Tibial nerve (tissue), 4 donors: ENCODE measurements around the gene TRA2A. TPM values are rescaled to one million over a fixed set of nuclear protein-coding genes. Genes with fewer than 3 reads are reported as not detected.

Experiments used
- DNase-seq, 2 donors: peaks; one replicate each; pipeline ENCODE4 v3.0.0-alpha.2; 2019; ENCODE audit warnings: low spot score in 2 of 2
- H3K27ac ChIP-seq, 4 donors: fragments of 200-600 bp; sonication (generic) in 3 of 4; one replicate each; pipeline ENCODE4 v1.5.1; 2017 to 2019; ENCODE audit warnings: mild to moderate bottlenecking in 1 of 4
- H3K27me3 ChIP-seq, 2 donors: fragments of 200-600 bp; sonication (generic) in 1 of 2; one replicate each; pipeline versions ENCODE4 v1.5.1 to v1.6.0; 2017 to 2019
- H3K36me3 ChIP-seq, 3 donors: fragments of 200-600 bp; sonication (generic); one replicate each; pipeline ENCODE4 v1.5.1; 2018 to 2019
- H3K4me1 ChIP-seq, 4 donors: fragments of 200-600 bp; sonication (generic) in 3 of 4; one replicate each; pipeline ENCODE4 v1.5.1; 2017 to 2019
- H3K4me3 ChIP-seq, 4 donors: fragments of 200-600 bp; sonication (generic) in 3 of 4; one replicate each; pipeline ENCODE4 v1.5.1; 2017 to 2019; ENCODE audit warnings: mild to moderate bottlenecking in 1 of 4, moderate library complexity in 1 of 4
- H3K9me3 ChIP-seq, 4 donors: fragments of 200-600 bp; sonication (generic) in 3 of 4; one replicate each; pipeline ENCODE4 v1.5.1; 2017 to 2019
- EP300 ChIP-seq, 2 donors: sonication (generic); formaldehyde crosslinking; IDR thresholded peaks; one replicate each; pipeline ENCODE4 v1.6.1; 2017; ENCODE audit warnings: antibody characterized with exemption in 2 of 2, mild to moderate bottlenecking in 1 of 2
- POLR2A ChIP-seq, 2 donors: fragments of 450-650 bp; IDR thresholded peaks; one replicate each; pipeline ENCODE4 v1.6.1; 2017; ENCODE audit warnings: antibody characterized with exemption in 2 of 2, mild to moderate bottlenecking in 2 of 2, moderate library complexity in 2 of 2
- WGBS, 2 donors: methylation state at CpG; one replicate each; pipeline ENCODE4 v1.1.5; 2018; 5-methylcytosine and 5-hydroxymethylcytosine counted together
- total RNA-seq, 4 donors: library from RNA; depleted of rRNA; stranded (reverse); fragments of >200 nt; gene quantifications; one replicate each; pipeline ENCODE4 v1.1.0, GENCODE V29; 2016
- TF ChIP-seq, protein P1 (sequence below), 5 experiments: fragments of 200-600 bp in 3 of 5; fragments of 450-650 bp in 2 of 5; sonication (generic) in 3 of 5; IDR thresholded peaks; one replicate each; pipeline ENCODE4 v1.5.1; 2016 to 2019; ENCODE audit warnings: antibody characterized with exemption in 5 of 5, mild to moderate bottlenecking in 3 of 5, moderate library complexity in 2 of 5

The TRA2A gene
- total RNA-seq, 4 donors from 2014 or later: 39.4 to 74.9 (median 43.5) TPM

DNA sequence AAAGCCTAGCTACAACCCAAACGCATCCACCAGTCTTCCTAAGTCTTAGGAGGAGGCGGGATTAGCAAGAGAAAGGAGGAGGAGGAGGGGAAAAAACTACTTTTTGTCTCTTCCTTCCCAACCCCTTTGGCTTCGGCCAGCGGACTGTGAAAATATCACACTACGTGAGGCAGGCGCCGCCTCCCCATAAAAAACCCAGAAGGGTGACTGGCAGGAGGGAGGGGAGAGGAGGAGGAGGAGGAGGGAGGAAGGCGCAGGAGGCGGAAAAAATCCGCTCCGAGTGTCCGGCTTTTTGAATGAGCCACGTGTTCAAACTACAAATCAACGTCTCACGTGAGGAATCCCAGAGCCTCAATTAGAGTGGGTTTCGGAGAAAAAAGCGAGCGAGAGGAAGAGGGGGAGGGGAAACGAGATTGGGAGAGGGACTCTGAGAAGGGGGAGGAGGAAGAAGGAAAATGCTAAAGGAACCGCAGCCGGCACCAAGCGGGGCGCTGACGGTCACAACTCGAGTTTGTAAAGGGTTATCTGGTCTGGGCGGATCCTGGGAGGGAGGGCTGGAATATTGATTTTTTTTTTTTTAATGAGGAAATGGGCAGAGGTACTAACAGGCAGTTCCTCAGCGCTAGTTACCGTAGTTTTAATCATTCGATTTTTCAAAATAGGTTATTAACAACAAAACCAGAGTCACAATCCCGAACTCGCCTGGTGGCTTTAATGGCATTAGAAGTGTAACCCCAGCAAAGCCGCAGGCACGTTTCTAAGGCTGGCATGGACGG is 61.3 kb downstream of the TRA2A start, which contains the start of gene IGF2BP3:
Gene IGF2BP3 (minus strand): TSS at position 162 of the 776 bp plus-strand sequence. CDS start 381 bp downstream, outside the sequence.
- no peaks in the 10 kb centered on the region for H3K36me3 ChIP-seq
- H3K27ac ChIP-seq: peak within 1 kb of the TSS in 1 of 4 donors; percentile 46
- peaks cover 0 to 63% (median 42%) of the 10 kb centered on the region in 4 donors for H3K4me1 ChIP-seq
- H3K27me3 ChIP-seq: peaks cover 24 to 99% of the 10 kb centered on the region in 2 donors
- DNase-seq: no peak
- WGBS, 2 donors: 1 to 2% methylated on average over 34 of the region's 34 CpGs
- no peaks in the 10 kb centered on the region for H3K9me3 ChIP-seq
- peak within 1 kb of the TSS; percentile 22 to 55 (median 35) for H3K4me3 ChIP-seq
- TF ChIP-seq, protein P1, sequence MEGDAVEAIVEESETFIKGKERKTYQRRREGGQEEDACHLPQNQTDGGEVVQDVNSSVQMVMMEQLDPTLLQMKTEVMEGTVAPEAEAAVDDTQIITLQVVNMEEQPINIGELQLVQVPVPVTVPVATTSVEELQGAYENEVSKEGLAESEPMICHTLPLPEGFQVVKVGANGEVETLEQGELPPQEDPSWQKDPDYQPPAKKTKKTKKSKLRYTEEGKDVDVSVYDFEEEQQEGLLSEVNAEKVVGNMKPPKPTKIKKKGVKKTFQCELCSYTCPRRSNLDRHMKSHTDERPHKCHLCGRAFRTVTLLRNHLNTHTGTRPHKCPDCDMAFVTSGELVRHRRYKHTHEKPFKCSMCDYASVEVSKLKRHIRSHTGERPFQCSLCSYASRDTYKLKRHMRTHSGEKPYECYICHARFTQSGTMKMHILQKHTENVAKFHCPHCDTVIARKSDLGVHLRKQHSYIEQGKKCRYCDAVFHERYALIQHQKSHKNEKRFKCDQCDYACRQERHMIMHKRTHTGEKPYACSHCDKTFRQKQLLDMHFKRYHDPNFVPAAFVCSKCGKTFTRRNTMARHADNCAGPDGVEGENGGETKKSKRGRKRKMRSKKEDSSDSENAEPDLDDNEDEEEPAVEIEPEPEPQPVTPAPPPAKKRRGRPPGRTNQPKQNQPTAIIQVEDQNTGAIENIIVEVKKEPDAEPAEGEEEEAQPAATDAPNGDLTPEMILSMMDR (IDR thresholded peaks at IDR 0.05): no peak
- TF ChIP-seq EP300 (IDR thresholded peaks at IDR 0.05): no peak
- TF ChIP-seq POLR2A (IDR thresholded peaks at IDR 0.05): no peak

DNA sequence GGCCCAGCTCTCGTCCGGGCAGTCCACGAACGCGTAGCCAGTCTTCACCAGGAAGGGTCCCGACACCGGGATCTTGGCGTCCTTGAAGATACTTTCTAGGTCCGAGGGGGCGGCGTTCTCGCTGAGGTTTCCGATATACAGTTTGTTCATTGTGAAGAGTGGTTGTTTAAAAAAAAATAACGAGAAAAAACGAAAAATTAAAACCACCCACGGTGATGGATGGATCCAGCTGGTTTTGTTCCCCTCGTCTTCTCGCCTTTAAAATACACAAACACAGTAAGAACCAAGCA is 61.9 kb downstream of the TRA2A start:
- Histone ChIP-seq H3K4me1 (peaks cover 0 to 62% (median 42%) of the 10 kb centered on the region in 4 donors), H3K27ac (peak overlapping the region in 1 of 4 donors; percentile 46), H3K9me3 (no peaks in the 10 kb centered on the region), H3K27me3 (peaks cover 19 to 98% of the 10 kb centered on the region in 2 donors), H3K36me3 (no peaks in the 10 kb centered on the region), H3K4me3 (peak overlapping the region in 3 of 4 donors; percentile 22 to 55 (median 35))
- WGBS, 2 donors: 1 to 2% methylated on average over 16 to 18 of the region's 18 CpGs
- no peak for DNase-seq
- TF ChIP-seq, protein P1 (IDR thresholded peaks at IDR 0.05): no peak
- TF ChIP-seq EP300 (IDR thresholded peaks at IDR 0.05) (no peak), POLR2A (IDR thresholded peaks at IDR 0.05) (no peak)

DNA sequence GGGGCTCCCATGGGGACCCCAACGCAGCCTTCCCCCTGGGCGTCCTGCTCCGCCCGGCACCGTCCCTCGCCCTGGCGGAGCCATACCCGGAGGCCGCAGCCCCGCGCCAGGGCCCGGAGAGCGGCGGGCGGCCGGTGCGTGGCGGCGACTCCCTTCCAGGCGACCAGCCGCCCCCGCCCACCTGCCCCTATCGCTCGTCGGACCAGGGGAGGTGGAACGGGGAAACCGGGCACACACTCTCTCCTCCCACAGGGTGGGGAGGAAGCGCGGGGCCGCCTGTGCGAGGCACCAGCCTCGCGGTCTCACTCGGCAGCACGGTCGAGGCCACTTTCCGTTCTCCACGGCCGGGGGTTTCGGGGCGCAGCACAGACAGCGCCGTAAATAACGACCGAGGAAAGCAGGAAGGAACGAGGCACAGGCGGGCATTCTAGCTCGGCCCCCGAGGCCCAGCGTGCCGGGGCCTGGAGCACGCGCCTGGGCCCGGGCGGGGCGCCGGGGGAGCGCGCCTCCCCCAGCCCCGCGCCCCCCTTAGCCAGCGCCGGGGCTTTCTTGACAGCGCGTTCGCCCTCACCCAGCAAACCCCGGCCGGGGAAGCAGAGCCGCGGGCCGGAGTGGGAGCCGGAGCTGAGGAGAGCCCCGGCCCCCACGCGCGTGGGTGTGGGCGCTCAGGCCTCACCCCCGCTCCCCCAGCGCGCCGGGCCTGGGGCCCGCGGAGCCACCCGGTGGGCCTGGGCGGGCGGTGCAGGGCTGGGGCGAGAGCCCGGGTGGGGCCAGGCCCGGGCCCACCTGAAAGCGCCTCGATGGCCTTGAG is 62.4 kb downstream of the TRA2A start:
- TF ChIP-seq, protein P1 (IDR thresholded peaks at IDR 0.05): no peak
- no peak for TF ChIP-seq POLR2A (IDR thresholded peaks at IDR 0.05)
- no peak for TF ChIP-seq EP300 (IDR thresholded peaks at IDR 0.05)
- H3K4me3 ChIP-seq: peak overlapping the region; percentile 22 to 55 (median 29)
- peak overlapping the region in 1 of 4 donors; percentile 46 for H3K27ac ChIP-seq
- H3K27me3 ChIP-seq: peaks cover 17 to 98% of the 10 kb centered on the region in 2 donors
- H3K4me1 ChIP-seq: peaks cover 0 to 56% (median 39%) of the 10 kb centered on the region in 4 donors
- H3K9me3 ChIP-seq: no peaks in the 10 kb centered on the region
- DNase-seq: no peak
- 0 to 3% methylated on average over 3 to 55 of the region's 91 CpGs for WGBS, 2 donors
- H3K36me3 ChIP-seq: no peaks in the 10 kb centered on the region

DNA sequence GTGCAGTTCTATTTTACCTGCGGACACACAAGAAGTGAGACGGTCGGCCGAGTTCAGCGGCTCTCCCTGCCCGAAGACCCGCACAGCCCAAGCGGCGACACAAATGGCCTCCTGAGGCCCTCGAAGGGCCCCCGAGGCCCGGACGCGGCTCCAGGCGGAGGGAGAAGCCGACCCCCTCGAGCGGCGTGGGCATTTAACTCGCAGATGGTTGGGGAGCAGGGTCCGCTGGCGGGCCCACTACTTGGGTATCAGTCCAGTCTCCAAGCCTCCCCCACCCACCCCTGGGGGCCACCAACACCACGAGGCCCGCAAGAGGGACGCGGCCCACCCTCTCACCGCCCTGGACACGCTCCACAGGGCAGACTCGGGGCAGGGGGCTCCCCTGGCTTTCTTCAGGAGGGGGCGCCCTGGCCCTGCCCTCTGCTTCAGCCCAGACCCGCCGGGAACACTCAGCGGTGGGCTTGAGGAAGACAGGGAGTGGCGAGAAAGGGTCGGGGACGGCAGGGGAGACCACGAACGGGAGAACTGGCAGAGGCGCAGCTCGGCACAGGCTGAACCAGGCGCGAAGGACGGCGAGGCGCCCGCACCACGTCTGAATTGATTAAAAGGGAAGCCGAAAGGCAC is 63.1 kb downstream of the TRA2A start:
- no peaks in the 10 kb centered on the region for H3K9me3 ChIP-seq
- TF ChIP-seq, protein P1 (IDR thresholded peaks at IDR 0.05): no peak
- TF ChIP-seq EP300 (IDR thresholded peaks at IDR 0.05): no peak
- TF ChIP-seq POLR2A (IDR thresholded peaks at IDR 0.05): no peak
- peaks cover 16 to 98% of the 10 kb centered on the region in 2 donors for H3K27me3 ChIP-seq
- peak overlapping the region; percentile 22 to 55 (median 29) for H3K4me3 ChIP-seq
- DNase-seq: no peak
- H3K36me3 ChIP-seq: no peaks in the 10 kb centered on the region
- 2 to 7% methylated on average over 18 to 42 of the region's 48 CpGs for WGBS, 2 donors
- peaks cover 0 to 49% (median 34%) of the 10 kb centered on the region in 4 donors for H3K4me1 ChIP-seq
- H3K27ac ChIP-seq: peak overlapping the region in 1 of 4 donors; percentile 40
